Measurements from ENCODE around the gene MAOB.
"Not testable (repeated sequence)": the region's sequence is repeated elsewhere in the genome, so short reads cannot be mapped to it uniquely, and the experiment has no call there.

MAOB gene

GRCh38 chrX:43882294-43882681 is at the start of gene MAOB:
MAOB (minus strand) TSS chrX:43882450; CDS start chrX:43882299, 151 bp downstream.
- DNase-seq: peak; percentile 1

- DNase-seq: not testable (repeated sequence)
These were observed 39.8 kb upstream of the MAOB start for GRCh38 chrX:43922032-43922431.

GRCh38 chrX:43910772-43911171 is 28.5 kb upstream of the MAOB start:
- DNase-seq: not testable (repeated sequence)

GRCh38 chrX:43910012-43910411 is 27.8 kb upstream of the MAOB start:
- DNase-seq: no peak

GRCh38 chrX:43909141-43909540 is 26.9 kb upstream of the MAOB start:
- no peak for DNase-seq

- DNase-seq: no peak
These were observed 17.9 kb upstream of the MAOB start for GRCh38 chrX:43899878-43900815.

GRCh38 chrX:43898406-43899035 is 16.3 kb upstream of the MAOB start:
- DNase-seq: no peak

GRCh38 chrX:43897290-43897689 is 15.0 kb upstream of the MAOB start:
- DNase-seq: no peak

- DNase-seq: no peak
These were observed 10.2 kb upstream of the MAOB start for GRCh38 chrX:43892336-43892870.

- DNase-seq: no peak
These were observed 3.4 kb upstream of the MAOB start for GRCh38 chrX:43885617-43886016.

- no peak for DNase-seq
These were observed 598 bp downstream of the MAOB start for GRCh38 chrX:43881410-43882293.

GRCh38 chrX:43880425-43880824 is 1.8 kb downstream of the MAOB start:
- DNase-seq: no peak

- no peak for DNase-seq
These were observed 3.2 kb downstream of the MAOB start for GRCh38 chrX:43878906-43879526.

- DNase-seq: no peak
These were observed 5.6 kb downstream of the MAOB start for GRCh38 chrX:43876680-43877079.

- DNase-seq: no peak
These were observed 11.4 kb downstream of the MAOB start for GRCh38 chrX:43870758-43871419.

GRCh38 chrX:43870011-43870410 is 12.2 kb downstream of the MAOB start:
- DNase-seq: no peak

GRCh38 chrX:43868791-43869190 is 13.5 kb downstream of the MAOB start:
- DNase-seq: no peak

- DNase-seq: no peak
These were observed 15.8 kb downstream of the MAOB start for GRCh38 chrX:43866423-43866822.

- DNase-seq: no peak
These were observed 16.5 kb downstream of the MAOB start for GRCh38 chrX:43865791-43866190.

GRCh38 chrX:43862434-43862833 is 19.8 kb downstream of the MAOB start:
- no peak for DNase-seq

GRCh38 chrX:43861750-43862149 is 20.5 kb downstream of the MAOB start:
- no peak for DNase-seq

All from CD4-positive, alpha-beta T cell treated with Interleukin-10 for 1 hour (primary cell).